CD4-positive, alpha-beta T cell treated with Interferon alpha-2 for 1 hour (primary cell): Measurements from ENCODE around the gene LIPH.
A peak's percentile ranks its signal among the peaks of the same experiment; 100 is the strongest.

Experiments
- DNase-seq, 2 donors: peaks; one replicate each; pipeline ENCODE4 v3.0.0-alpha.2; 2020 to 2022

LIPH gene

DNA sequence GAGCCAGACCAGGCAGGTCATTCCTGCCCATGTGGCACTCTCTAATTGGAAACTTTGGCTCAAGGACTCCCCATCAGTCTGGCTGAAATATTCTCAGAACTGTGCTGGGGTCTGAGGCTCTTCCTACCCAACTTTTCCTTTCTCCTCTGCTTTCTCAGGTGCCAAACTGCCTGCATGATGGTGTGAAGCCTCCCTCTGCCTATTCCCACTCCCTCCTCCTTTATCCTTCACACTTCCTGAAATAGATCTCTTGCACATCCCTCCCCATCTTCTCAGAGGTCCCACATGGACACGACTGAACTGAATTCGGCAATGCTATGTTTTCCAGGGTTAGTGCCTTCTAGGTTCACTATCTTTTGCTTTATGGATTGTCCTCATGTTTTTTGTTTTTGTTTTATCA is 12.5 kb downstream of the LIPH start:
- no peak for DNase-seq

DNA sequence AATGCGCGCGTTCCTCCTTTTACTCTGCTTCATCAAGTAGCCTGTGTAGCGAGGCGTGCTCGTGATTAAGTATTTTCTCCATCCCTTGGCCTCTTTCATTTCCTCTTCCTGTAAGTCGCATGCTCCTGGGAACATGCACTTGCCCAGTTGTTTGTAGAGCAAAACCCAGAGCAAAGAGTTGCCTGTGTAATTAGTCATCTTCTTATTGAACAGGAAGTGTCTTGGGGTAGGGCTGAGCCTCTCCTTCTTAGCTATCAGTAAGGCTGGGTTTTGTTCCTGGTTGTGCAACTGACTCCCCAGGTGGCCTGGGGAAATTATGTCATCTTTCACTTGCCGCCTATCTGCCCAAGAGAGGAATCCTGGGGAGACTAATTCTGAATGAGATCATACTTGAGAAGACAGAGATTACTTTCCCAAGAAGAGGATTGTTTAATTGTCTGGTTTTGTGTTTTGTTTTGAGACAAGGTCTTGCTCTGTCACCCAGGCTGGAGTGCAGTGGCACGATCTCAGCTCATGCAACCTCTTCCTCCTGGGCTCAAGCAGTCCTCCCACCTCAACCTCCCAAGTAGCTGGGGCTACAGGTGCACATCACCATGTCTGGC is 14.9 kb downstream of the LIPH start:
- peak; percentile 31 to 58 for DNase-seq

DNA sequence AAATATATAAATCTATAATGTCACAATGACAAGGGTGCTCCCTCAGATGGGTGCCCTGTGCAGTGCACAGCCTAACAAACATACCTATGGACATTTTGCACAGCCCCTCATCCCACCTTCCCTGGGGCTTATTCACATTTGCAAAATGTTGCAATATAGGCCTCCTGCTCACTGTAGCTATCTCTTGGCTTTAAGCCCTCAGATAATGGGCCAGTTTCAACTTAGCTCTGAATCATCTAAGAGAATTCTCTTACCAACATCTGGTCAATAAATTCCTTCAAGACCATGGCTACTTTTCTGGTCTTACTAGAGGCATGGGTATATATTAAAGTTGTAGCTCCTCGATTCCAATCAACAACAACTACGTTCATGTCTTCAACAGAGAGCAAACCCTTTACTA is 17.9 kb downstream of the LIPH start:
- no peak for DNase-seq

DNA sequence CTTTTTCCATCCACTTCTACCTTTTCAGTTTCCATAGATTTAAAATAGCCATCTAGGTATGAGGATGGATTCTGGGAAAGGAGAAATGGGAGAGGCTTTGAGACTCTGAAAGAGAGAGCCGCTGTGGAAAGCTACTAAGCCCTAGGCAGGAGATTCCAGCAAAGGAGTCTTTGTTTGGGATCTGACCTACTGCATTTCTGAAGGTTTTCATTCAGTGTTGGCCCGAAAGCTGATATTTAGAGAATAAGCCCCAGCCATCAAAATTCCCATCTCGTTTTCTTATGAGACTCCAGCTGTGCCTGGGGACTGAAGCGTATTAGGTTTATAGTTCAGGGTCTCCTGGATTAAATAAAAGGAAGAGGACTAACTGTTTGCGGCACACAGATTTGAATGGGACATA is 19.5 kb downstream of the LIPH start:
- DNase-seq = no peak

DNA sequence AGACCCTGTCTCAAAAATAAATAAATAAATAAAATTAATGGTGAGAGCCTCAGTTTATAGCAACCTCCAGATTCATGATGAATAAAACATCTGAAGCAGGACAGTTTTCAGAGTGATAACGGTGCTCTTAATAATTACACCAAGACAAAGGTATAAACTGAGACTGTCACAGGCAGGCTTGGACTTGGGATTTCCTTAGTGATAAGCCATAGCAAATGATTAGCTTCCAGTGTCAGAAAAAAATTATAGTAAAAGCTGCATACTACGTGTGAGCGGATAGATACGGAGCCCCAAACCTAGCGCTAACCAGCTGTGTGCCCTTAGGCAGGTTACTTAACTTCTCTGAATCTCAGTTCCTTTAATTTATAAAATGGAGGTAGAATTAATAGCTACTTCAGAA is 21.5 kb downstream of the LIPH start:
- DNase-seq = no peak

DNA sequence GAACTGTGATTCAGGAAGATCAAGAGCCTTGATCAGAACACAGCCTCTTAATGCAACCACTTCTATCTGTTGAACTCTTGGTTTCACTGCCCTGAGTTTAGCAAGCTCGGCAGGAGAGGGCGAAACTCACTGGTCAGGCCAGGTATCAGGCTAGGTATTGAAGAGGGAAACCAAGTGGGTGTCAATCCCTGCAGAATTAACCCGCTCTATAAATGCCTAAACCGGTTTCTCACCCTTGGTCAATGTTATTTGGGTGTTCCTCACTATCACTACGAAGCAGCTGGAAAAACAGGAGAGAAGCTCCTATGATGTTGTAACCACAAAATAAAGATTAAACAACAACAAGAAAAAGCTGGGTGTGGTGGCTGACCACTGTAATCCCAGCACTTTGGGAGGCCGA is 23.9 kb downstream of the LIPH start:
- no peak for DNase-seq

DNA sequence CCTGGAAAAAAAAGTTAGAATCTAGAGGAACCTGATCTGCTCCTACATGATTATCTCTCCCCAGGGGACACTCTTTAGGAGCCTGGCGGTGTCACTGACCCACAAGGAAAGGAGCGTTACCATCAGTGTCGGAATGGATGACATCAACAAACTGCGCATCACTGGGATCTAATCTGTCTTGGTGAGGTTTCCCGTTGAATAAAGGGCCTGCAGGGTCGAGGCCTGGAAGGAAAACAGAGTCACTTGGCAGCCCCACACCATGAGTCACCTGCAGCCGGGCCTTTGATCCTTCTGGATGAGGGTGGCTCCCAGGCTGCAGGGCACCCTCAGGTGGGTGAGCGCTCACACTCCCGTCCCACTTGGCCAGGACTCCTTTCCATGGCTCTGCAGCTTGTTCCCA is 25.0 kb downstream of the LIPH start:
- no peak for DNase-seq

DNA sequence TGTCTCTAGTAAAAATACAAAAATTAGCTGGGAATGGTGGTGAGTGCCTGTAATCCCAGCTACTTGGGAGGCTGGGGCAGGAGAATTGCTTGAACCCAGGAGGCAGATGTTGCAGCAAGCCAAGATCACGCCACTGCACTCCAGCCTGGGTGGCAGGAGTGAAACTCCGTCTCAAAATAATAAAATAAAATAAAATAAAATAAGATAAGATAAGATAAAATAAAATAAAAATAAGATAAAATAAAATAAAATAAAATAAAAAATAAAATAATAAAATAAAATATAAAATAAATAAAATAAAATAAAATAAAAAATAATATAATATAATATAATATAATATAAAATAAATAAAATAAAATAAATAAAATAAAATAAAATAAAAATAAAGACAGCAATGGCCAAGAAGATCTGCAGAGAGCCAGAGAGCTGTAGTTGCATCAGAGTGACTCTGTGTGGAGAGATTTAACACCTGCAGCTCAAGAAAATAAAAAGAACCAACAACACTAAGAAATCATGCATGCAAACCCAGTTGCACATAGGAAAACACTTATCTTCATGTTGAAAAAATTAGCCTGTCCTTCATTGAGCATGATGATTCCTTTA is 25.9 kb downstream of the LIPH start:
- no peak for DNase-seq

DNA sequence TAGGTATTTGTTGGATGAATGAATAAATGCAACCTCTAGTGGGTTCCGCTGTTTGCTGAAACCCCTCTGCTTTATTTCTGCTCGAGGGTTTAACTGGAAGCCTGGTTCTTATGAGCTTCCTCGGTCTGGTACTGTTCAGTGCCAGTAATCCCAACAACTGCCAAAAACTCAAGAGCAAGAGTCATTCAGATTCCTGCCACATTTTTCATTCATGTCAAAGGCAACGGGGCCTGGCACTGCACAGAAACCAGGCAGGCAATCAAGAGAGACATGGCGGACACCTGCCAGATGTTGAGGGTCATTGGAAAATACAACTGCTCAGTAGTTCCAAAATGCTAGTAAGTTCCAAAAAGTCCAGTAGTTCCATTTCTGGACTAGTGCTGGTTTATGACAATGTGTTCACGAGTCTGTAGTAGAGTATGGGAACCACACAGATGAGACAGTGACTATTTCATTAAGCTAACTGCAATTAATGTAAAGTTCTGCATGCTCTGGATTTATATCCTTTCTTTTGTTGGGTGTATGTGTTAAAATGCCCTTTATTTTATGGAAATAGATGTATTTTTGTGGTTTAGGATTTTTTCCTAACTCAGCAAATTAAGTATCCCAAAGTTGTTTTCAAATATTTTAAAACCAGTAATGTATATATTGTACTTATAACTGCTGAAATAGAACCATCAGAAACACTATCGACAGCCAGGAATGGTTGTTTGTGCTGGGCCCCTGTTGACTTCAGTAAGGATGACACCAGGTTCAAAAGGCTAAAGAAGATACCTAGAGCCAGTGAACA is 30.8 kb downstream of the LIPH start:
- no peak for DNase-seq

DNA sequence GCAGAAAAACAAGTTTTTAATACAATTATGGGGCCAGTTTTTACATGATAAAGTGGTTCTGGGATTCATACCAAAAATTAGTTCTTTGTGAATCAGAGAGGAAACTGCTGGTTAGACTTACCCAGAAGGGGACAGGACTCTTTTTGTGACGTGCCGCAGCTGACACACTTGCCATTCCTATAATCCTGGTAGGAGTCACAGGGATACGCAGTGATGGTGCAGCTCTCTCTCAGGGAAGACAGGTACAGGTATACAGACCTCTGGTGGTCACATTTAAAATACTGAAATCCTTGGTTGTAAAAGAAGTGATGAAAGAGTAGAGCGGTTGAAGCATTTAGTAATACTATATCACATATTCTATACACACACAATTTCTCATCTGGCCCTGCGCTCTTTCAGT is 33.4 kb downstream of the LIPH start:
- no peak for DNase-seq

DNA sequence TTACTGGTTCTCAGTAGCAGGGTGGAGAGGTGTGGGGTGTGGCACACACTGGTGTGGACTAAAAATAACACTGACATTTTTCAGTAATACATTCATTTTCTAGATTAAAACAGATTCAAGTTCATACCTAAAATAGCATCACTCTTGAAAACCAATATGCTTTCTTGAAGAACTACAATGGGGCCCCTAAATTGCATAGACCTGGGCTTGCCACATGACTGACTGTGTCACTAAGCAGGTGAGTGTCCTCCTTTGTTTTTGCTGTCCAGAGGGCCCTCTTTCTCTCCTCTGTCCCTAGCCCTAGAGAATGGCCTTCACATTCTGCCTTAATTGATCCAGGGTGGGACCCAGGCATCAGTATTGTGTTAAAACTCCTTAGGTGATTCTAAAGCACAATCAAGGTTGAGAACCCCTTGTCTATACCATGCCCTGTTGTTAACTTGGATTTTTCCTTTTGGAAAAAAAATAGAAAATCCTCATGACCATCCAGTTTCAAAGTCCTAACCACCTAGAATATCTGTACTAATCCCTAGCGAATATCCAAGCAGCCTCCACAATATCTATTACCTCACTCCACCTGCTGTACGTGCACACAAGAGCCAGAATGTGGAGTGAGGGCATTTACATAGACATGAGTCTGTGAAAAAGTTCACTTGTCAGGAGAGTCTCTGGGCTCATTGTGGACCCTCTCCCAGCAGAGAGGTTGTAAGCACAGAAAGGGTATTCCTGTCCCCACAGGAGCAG is 34.8 kb downstream of the LIPH start:
- no peak for DNase-seq

DNA sequence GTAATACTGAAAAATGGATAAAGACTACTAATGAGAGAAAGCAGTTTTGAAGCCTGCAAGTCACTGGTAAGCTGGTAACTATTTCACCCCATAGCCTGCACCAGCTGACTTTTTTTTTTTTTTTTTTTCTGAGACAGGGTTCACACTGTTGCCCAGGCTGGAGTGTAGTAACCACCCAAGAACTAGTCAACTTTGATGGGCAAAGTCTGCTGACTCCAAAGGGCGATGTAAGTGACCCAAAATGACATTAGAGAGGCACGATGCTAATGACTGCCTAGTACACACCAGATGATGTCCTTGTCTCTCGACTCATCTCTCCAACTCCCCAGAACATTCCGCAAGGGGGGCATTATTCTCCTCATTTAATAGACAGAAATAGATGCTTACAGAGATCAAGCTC is 40.7 kb downstream of the LIPH start:
- no peak for DNase-seq

DNA sequence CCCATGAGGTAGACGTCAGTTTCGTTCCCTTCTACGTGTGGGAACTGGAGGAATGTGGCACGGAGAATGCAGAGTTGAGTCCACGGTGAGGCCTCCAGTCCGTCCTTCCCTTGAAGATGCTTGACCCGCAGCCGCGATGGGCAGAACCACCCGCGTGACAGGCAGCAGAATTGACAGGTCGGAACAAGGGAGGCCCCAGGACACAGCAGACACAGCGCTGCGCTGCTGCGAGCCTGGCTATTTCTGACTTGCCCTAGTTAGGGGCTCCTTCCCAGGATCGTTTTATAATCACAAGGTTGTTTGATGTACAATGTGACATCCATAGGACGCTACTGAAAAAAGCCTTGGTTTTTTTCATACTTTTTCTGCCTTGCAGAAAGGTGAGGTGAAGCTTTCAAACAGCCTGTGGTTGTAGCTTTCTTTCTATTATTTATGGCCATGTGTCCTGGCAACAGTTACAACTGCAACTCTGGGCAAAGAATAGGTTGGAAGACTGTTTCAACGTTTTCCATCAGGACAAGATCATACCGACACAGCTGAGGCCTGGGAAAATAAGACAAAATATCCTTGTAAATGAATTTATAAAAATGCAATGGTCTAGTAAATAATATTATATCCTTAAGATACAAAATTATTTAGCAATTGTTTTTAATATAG is 43.9 kb downstream of the LIPH start:
- DNase-seq = no peak

DNA sequence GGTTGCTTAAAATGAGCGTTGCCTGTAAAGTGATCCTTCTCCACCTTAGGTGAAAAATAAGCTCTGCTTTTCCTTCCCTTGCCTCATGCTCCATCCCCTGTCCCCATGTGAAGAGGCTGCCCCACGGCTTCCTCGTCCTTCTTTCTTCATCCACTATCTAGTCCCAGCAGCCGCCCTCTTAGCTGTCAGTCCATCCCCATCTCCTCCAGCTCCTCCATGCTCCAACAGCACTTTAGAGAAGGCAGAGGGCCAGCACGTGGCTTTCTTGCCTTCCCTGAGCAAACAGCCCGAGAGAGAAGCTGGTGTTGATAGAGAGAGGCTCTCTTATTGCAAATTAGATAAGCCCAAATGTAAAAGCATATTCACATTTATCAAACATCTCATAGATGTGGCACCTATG is 44.5 kb downstream of the LIPH start:
- DNase-seq = no peak

DNA sequence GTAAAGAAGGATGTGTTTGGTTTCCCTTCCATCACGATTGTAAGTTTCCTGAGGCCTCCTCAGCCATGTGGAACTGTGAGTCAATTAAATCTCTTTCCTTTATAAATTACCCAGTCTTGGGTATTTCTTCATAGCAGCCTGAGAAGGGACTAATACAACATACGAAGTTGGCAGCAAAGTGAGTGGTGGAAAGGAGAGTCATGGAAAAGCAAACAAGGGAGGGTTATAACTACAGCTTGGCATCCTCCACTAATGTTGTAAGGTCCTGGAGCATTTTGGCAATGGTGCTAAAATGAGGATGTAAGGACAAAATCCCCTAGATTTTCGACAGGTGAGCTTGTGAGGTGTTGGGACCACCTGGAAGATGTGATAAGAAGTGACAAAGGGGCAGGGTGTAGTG is 47.8 kb downstream of the LIPH start:
- no peak for DNase-seq

DNA sequence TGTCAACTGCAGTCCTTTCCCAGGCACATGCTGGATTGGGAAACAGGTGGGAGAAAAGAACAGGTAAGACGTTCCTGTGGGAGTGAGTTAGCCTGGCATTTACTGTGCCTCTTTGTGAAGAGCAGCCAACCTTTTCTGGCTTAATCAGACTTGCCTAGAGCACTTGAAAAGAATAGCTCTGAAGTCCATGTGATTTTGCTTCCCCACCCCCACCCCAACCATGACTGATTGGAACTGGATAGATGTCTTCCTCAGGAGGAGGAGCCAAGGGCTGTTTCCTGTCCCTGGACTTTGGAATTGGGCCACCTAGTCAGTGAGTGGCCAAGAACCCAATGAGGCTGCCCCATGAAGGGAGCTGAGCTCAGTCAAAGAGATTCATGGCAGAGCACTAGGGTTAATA is 48.9 kb downstream of the LIPH start:
- DNase-seq = no peak

DNA sequence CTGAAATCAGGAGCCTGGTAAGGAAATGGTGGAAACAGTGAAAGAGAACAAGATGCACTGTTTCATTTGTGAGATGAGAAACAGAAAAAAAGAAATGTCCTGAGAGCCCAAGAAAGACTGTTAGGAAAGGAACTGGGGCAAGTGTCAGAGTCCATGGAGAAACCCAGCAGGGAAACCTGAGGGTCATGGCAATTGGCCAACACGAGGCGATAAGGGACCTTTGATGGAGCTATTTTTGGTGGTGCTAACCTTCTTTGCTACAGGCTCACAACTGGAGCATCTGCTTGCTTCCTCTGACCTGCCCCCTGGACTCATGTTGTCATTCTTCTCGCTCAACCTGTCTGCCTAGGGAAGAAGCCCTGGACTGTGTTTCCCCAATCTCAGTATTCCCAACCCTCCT is 49.4 kb downstream of the LIPH start:
- no peak for DNase-seq

DNA sequence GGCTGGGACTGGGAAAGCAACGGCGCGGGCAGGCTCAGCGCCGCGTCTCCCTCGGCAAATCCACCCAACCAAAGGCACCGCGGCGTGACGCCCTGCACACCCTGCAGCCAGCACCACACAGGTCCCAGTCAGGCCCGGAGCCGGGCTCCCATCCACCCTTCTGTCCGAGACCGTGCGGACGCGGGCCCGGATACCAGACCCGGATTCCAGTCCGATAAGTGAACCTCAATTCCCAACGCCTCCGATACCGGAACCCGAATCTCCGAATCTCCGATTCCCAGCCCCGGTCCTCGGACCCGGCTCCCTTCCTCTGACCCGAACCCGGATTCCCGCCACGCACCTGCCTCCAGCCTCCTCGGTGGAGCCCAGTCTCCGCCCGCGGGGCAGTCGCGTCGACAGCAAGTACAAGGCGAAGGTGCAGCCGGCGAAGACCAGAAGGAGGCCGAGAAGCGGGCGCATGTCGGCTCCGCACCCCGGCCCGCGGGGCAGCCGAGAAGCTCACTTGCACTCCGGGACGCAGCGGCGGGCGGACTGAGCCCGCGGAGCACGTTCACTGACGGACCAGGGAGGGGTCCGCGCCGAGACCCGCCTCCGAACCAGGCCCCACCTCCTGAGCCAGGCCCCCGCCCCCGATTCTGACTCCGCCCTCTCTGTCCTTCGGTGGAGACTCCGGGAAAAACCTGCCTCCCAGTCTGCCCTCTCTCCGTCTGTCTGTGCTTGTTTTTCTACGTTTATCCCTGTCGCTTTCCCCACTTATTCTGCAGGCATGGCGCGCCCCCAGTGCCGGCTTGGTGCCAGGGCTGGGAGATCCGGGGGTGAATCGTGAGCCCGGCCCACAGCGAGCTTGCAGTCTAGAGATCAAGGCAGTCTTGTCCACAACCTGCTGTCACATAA is 53.6 kb downstream of the LIPH start, which contains the start of gene TMEM41A:
Gene TMEM41A (minus strand): TSS at position 533 of the 894 bp plus-strand sequence. CDS start 74 bp downstream, at position 459.
- peak; percentile 86 to 91 for DNase-seq

DNA sequence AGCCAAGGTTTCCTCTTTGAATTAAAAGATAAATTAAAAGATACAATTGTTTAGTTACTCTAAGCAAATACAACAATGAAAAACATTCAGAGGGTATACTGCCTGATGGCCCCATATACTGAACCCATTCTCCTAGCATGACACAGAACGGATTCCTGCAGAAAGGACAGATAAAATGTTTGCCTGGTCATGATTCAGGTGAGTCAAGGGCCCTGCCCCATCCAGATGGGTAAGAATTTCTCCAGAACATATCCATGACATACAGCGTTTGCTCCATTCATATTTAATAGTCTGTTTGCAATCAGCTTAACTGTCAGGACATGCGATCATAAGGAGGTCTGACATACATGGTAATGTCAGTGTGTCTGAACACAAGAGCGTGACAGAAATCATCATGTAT is 62.1 kb downstream of the LIPH start:
- DNase-seq = no peak

DNA sequence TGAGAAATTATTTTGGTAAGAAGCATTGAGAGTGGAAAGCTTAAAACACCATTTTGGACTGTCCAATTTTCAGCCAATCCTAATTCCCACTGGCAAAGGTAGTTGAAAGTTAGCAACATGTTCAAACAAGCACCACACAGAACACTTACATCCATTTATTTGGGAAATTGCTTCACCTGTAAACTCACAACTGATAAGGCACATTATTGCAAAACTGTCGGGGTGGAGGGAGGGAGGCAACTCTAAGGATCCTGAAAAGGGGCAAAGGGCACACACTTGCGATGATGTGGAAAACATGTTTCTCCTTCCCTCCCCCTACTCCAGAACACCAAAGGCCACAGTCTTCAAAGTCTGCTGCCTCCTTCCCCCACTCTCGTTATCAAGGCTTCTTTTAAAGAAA is 62.9 kb downstream of the LIPH start:
- DNase-seq = no peak

DNA sequence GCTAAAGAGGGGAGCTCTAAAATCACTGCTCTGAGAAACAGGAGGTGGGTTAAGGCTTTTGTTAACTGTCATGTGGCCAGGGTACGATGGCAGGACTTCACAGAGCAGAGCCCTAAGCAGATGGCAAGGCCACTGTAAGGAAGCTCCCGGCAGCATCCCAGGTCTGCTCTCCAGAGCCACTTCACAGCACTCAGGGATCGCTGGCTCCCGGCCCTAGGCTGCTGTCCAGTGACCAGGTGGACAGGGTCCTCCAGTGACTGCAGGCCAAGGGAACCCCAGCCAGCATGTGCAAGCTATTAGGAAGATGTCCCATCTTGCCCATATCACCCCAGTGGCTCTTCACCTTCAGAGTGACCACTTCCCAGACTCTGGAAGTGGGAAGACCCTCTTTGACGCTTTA is 63.9 kb downstream of the LIPH start:
- no peak for DNase-seq

DNA sequence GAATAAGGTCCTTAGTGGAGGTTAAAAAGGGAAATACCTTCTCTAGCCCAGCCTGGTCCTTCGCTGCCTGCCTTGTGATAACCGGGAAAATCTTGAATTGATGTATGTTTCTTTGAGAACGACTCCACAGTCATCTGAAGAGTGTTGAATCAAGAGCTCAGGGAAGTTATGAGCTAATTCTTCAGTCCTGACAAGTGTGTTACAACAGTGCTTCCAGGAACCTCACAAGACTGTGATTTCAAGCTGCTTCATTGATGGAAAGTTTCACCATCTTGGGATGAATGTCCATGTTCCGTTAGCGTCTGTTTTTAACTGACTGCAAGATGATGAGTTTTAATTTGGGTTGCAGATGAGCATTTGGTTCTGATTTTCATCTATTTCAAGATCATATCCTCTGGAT is 66.0 kb downstream of the LIPH start:
- no peak for DNase-seq
